GM08714 (cell line): ENCODE measurements around the gene COBL.

Source experiments
- H3K4me3 ChIP-seq: fragments of 200-500 bp; sonication (Bioruptor generic); 2 replicates; pipeline ENCODE4 v1.5.1; 2014; ENCODE audit warnings: mild to moderate bottlenecking, low read length, inconsistent platforms
- ZNF274 ChIP-seq: IDR thresholded peaks from 2 replicates; pipeline ENCODE4 v1.6.1; 2012; ENCODE audit warnings: mild to moderate bottlenecking, low read depth, low read length

Gene COBL

DNA sequence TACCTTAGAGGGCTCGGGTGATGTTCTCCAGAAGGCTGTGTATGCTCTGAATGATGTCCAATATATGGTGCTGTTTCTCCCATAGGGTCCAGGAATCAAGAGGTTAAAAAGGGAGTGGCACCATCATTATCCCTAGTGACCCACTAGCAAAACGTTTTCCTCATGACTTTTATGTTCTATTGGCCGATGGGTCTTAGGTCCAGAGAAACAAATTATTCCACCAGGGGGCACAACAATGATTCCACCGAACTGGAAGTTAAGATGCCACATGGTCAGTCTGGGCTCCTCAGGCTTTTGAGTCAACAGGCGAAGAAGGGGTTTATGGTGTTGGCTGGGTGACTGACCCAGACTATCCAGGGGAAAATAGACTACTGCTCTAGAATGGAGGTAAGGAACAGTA, 256.1 kb downstream of the COBL start:
- no peak for TF ChIP-seq ZNF274
- H3K4me3 ChIP-seq: no peak overlapping the region

DNA sequence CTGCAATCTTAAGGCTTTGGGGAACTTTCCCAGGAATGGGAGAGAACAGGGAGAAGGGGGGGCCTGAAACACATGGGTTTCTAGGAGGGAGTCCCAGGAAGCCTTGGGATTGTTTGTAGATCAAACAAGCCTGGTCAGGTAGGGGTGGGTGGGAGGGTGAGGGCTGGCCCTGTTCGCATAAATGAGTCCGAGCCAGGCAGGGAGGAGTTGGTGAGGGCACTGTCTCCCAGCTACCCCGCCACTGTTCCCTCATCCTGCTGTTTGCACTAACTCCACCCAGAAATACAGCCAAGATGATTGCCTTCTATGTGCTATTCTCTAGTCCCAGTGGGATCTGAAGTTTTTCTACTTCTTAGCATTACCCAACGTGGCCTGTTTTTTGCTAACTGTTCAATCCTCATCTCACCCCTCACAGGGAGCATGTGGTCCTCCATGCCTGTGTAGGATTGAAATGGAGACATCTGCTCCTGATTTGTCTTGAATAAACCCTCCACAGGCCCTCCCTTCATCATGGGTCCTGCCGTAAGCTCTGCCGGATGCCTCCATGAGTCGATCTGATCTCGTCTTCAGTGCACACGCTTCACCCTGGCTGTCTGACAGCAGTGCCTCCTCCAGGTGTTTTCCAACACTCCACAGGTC, 257.0 kb downstream of the COBL start:
- no peak for TF ChIP-seq ZNF274
- H3K4me3 ChIP-seq: no peak overlapping the region

DNA sequence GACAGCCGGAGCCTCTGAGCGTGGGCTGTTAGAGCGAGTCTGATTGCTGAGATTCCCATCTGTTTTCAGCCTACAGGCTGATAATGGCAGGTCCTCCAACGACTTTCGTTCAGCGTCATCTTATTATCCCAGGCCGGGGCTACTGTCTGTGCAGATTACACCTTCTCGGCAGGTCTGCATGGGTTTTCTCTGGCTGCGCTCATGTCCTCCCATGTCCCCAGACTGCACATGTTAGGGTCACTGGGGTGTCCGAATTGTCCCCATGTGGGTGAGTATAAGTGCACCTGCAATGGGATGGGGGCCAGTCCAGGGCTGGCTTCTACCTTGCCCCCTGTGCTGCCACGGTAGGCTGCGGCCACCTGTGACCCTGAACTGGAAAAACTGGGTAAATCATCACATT, 257.8 kb downstream of the COBL start:
- no peak for TF ChIP-seq ZNF274
- no peak overlapping the region for H3K4me3 ChIP-seq

DNA sequence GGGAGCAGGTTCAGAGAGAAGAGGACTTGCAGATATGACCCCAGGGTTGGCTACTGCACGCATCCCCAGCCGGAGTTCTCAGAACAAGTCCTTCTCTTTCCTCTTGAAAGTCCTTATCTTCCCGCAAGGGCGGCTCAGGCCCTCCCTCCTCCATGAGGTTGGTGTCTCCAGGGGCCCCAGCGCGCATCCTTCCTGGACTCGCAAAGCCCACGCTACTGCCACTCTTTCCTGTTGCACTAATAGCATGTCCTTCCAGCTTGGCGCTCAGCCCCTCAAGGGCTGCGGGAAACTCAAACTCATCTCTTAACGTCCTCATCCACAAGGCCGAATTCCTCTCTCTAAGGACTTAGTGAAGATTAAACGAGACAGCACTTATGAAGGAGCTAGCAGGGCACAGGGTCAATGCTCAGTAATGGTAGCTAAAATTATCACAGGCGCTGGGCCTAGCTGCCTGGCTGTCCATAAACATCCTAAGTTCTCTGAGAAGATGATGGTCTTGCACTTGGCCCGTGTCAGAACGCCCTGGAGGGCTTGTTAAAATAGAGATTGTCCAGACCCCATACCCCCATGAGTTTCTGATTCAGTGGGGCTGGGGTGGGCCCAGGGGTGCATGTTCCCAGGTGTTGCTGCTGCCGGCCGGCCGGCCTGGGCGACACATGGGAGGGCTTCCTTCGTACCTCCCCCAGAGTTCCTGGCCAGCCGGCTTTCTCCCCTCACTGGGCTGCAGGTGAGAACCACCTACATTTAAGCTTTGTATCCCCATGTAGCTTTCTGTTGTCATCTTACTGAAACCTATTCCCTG, 261.4 kb downstream of the COBL start:
- no peak for TF ChIP-seq ZNF274
- H3K4me3 ChIP-seq: no peak overlapping the region

DNA sequence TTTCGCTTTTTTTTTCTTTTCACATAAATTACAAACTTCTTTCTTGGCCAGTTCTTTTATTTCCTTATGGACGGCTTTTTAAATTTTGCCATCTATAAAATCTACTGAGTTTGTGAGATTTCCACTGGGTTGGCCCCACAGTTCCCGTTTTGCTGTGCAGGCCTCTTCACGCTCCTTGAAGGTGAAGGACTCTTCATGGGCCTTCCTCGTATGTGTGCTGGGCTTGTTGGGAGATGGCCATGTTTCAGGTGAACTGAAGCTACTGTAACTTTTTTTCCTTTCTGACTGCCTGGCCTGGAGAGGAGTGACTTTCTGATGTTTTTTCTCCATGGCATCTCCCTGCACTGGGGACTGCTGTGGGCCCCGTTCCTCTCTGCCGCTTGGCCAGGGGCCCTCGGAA, 262.4 kb downstream of the COBL start:
- no peak for TF ChIP-seq ZNF274
- H3K4me3 ChIP-seq: no peak overlapping the region

DNA sequence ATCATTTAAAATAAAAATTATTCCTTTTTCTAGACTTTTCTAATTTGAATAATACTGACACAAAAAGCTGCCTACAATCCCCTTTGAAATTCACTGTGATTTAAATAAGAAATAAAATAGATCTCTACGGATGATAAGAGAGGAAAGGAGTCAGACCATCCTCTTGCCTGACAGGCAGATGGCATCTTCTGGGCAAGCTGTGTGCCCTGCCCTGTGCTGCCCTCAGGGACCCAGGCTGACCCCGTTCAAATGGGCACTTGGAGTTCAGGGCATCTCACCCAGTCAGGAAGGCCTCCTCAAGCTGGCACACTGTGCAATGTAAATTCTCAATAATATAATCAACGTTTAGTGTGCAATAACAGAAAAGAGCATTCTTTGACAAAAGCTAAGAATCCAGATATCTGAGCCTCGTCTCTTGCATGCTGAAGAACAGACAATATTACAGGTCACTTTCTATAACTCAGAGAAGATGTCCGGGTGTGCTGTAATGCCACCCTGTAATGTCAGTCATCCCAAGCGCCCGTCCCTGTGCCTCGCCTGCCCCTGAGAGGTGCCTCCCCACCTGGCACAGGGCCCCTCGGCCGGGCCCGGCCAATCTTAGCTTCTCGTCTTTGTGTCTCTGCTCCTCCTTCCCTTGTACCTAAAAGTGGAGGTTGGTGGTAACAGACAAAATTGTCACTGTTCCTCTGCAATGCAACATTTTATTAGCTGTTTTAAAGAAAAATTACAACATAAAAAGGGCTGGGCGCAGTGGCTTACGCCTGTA, 263.3 kb downstream of the COBL start:
- no peak overlapping the region for H3K4me3 ChIP-seq
- TF ChIP-seq ZNF274: no peak

DNA sequence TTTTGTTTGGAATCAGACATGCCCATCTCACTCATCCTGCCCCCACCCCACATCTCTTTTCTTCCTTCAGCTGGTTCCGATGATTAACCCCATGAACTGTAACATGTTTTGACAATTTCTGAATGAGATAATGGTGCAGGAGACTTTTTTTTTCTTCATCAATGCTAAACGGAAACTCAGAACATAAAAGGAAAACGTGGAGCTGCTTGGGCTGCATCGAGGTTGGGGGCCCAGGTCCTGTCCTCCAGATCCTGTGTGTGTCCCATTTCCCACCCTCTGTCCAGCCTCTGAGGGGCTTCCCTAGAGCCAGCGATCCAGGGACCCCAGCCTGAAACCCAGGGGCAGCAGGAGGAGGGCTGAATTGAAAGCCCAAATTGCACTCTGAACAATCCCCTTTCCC, 270.1 kb downstream of the COBL start:
- H3K4me3 ChIP-seq: no peak overlapping the region
- no peak for TF ChIP-seq ZNF274

DNA sequence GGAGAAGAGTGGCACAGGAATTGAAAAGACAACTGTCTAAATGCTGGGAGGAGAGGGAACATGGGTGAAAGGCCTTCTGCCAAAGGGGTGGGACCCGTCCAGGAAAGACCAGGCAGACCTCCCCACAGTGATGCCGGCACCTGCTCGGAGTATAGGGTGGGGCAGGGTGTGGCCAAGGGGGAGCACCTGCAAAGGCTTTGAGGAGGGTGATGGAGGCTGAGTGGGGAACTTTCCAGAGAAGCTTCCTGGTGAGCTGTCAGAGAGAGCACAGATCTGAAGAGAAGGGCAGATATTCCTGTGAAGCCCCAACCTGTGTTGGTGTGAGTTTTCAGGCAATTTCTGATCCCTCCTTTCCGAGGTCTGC, 270.5 kb downstream of the COBL start:
- TF ChIP-seq ZNF274: no peak
- H3K4me3 ChIP-seq: no peak overlapping the region

DNA sequence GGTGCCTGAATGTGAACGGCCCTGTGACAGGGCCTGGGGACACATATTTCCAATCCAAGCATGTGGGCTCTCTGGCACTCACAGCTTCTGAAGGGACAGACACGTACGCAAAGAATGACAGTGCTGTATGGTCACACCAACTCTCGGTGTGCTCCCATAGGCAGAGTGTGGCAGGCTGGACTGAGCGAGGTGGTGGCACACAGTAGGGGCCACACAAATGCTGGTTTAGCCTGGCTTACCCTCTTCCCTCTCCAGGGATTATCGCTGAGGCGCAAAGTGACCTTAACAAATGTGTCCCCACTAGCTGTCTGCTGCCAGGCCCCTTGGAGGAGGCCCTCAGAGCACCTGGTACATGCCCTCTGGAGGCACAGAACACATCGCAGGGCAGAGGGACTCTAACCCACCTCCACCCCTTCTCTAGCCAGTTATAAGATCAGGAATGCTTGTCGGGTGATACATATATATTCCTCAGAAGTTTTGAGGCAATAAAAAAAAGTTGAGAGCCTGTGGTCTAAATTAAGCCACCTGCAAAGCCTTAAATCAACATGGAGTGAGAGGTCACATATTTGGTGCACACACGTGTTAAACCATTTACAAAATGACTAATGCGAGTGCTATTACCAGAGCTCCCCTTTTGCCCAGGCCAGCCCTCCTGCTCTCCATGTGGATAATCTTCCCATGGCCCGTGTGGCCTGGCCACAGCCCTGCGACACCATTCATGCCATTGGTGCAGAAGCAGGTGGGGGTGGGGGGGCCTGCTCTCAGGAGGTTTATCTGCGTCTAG, 271.1 kb downstream of the COBL start:
- no peak overlapping the region for H3K4me3 ChIP-seq
- no peak for TF ChIP-seq ZNF274

DNA sequence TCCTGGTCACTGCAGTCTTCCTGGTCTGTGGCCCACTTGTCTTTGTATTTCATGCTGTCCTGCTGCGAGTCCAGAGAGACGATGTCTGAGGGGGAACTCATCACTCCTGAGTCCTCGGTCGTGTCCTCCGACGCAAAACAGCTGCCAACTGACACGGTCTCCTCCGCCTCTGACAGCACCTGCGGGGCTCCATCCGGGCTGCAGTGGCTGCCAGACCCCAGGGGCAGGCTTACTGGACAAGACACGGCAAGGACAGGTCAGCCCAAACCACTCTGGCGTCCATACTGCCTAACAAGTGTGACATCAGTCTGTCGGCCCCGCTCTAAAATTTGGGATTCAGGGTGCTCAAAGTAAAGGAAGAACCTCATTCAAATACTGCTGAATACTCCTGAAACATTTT, 273.1 kb downstream of the COBL start:
- H3K4me3 ChIP-seq: no peak overlapping the region
- TF ChIP-seq ZNF274: no peak

DNA sequence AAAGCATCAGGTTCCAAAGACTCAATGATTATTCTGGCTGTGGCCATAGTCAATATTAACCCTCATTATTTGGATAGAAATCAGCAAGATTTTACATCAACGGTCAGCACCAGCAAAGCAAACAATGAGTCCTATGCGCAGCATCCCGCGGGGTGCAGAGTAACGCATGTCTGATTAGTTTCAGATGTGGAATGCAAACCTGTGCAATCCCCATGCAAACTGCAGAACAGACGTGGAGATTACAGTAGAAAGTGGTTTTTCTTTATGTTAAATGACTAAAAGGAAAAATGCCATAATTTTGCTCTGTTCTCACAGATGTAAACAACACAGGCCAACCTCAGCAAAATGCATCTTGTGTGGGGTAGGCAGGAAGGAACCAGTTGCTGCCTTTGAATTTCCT, 275.8 kb downstream of the COBL start:
- TF ChIP-seq ZNF274: no peak

DNA sequence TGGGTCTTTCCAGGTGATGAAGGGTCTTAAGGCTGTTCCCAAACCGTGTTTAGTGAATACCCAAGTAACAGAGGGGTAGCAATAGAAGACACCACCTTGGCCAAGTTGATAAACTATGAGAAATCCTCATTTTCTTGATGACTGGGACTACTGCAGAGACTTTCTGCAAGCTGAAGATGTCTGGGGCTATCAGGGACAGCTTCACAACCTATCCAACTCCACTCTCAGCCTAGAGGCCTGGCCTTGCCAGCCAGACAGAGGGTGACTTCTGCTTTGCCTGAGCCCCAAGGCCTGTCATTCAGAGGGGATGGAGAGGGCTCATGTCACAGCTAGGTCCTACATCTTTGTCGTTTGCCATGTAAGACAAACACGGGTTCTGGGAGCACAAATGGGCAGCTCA, 278.0 kb downstream of the COBL start:
- no peak overlapping the region for H3K4me3 ChIP-seq
- no peak for TF ChIP-seq ZNF274

More for the DNA sequence above, 275.8 kb downstream of the COBL start:
- H3K4me3 ChIP-seq: no peak overlapping the region

DNA sequence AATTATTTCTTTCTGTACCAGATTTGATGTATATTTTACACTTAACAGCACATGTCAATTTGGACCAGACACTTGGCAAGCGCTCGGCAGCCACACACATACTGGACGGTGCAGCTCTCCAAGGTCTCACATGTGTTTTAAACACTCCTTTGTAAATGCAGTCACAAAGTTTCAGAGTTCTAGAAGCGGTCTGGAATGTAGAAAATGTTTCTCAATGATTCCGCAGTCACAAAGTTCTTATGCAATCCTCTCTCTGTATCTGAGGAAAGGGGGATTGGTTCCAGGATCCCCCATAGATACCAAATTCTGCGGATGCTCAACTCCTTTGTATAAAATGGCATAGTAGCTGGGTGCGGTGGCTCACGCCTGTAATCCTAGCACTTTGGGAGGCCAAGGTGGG, 280.9 kb downstream of the COBL start:
- no peak overlapping the region for H3K4me3 ChIP-seq
- TF ChIP-seq ZNF274: no peak
